ENCODE measurements around the gene PAGR1. TPM values are rescaled to one million over a fixed set of nuclear protein-coding genes. Genes with fewer than 3 reads are reported as not detected.

The PAGR1 gene
- total RNA-seq, 1 donor from 2014 or later, result 53.9 TPM

DNA sequence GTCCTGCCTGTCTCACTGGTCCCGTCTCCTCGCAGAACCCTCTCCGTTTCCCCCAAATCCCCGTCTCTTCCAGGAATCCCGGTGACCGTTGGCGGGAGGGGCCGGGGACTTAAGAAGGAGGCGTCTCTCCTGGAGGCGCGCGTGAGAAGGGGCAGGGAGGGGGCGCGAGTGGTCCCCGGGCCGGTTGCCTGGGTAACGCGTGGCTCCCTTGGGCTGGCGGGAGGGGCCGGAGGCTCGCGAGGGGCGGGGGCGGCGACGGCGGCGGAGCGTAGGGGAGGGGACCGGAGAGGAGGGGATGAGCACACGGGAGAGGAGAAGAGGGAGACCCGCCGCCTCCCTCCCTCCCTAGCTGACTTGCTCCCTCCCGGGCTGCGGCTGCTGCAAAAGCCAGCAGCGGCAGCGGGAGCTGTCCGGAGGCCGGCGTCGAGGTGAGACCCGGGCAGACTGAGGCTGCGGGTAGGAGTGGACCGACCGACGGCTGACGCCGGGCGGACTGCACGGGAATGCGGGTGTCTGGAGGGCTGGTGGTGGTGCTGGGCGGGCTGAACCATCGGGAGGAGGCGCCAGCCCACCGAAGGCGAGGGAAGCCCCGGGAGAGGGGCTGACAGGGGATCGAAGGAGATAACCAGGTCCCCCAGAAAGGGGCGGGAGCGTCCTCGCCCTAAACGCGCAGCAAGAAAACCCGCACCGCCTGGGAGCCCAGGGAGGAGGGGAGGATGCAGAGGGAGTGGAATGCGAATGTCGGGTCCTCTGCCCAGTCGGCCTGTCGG, 3.9 kb upstream of the PAGR1 start, which contains the start of gene PRRT2:
PRRT2 (plus strand) TSS at position 298 of the 770 bp plus-strand sequence. CDS start 862 bp downstream, outside the sequence.
- Histone ChIP-seq H3K27me3 (ENCODE audit: control insufficient read depth, insufficient read depth, low read length) (no peaks in the 10 kb centered on the region), H3K36me3 (ENCODE audit: control insufficient read depth, insufficient read depth, low read length) (peaks cover 5% of the 10 kb centered on the region), H3K4me3 (ENCODE audit: low read depth, low read length) (peak within 1 kb of the TSS; percentile 33)
- TF ChIP-seq, protein P1, sequence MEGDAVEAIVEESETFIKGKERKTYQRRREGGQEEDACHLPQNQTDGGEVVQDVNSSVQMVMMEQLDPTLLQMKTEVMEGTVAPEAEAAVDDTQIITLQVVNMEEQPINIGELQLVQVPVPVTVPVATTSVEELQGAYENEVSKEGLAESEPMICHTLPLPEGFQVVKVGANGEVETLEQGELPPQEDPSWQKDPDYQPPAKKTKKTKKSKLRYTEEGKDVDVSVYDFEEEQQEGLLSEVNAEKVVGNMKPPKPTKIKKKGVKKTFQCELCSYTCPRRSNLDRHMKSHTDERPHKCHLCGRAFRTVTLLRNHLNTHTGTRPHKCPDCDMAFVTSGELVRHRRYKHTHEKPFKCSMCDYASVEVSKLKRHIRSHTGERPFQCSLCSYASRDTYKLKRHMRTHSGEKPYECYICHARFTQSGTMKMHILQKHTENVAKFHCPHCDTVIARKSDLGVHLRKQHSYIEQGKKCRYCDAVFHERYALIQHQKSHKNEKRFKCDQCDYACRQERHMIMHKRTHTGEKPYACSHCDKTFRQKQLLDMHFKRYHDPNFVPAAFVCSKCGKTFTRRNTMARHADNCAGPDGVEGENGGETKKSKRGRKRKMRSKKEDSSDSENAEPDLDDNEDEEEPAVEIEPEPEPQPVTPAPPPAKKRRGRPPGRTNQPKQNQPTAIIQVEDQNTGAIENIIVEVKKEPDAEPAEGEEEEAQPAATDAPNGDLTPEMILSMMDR (IDR thresholded peaks at IDR 0.05; ENCODE audit: insufficient read depth, low read length, poor library complexity, severe bottlenecking), result no peak
- DNase-seq (ENCODE audit: low read depth), result no peak

DNA sequence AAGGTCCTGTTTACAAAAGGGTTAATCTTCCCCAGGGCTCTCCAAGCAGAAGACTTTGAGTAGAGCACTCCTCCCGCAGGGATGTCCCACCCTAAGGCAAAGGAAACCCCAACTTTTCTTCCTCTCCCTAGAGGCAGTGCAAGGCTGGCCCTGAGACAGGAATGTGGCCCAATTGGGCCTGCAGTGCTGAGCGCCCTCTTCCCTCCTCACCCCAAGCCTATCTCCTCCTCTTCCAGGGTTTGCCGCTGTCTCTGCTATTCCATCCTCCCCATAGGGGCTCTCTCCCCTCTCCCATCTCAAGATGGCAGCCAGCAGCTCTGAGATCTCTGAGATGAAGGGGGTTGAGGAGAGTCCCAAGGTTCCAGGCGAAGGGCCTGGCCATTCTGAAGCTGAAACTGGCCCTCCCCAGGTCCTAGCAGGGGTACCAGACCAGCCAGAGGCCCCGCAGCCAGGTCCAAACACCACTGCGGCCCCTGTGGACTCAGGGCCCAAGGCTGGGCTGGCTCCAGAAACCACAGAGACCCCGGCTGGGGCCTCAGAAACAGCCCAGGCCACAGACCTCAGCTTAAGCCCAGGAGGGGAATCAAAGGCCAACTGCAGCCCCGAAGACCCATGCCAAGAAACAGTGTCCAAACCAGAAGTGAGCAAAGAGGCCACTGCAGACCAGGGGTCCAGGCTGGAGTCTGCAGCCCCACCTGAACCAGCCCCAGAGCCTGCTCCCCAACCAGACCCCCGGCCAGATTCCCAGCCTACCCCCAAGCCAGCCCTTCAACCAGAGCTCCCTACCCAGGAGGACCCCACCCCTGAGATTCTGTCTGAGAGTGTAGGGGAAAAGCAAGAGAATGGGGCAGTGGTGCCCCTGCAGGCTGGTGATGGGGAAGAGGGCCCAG, 3.0 kb upstream of the PAGR1 start:
- Histone ChIP-seq H3K4me3 (ENCODE audit: low read depth, low read length) (peak overlapping the region; percentile 33), H3K36me3 (ENCODE audit: control insufficient read depth, insufficient read depth, low read length) (peaks cover 5% of the 10 kb centered on the region), H3K27me3 (ENCODE audit: control insufficient read depth, insufficient read depth, low read length) (no peaks in the 10 kb centered on the region)
- no peak for DNase-seq (ENCODE audit: low read depth)
- TF ChIP-seq, protein P1 (IDR thresholded peaks at IDR 0.05; ENCODE audit: insufficient read depth, low read length, poor library complexity, severe bottlenecking), result no peak

DNA sequence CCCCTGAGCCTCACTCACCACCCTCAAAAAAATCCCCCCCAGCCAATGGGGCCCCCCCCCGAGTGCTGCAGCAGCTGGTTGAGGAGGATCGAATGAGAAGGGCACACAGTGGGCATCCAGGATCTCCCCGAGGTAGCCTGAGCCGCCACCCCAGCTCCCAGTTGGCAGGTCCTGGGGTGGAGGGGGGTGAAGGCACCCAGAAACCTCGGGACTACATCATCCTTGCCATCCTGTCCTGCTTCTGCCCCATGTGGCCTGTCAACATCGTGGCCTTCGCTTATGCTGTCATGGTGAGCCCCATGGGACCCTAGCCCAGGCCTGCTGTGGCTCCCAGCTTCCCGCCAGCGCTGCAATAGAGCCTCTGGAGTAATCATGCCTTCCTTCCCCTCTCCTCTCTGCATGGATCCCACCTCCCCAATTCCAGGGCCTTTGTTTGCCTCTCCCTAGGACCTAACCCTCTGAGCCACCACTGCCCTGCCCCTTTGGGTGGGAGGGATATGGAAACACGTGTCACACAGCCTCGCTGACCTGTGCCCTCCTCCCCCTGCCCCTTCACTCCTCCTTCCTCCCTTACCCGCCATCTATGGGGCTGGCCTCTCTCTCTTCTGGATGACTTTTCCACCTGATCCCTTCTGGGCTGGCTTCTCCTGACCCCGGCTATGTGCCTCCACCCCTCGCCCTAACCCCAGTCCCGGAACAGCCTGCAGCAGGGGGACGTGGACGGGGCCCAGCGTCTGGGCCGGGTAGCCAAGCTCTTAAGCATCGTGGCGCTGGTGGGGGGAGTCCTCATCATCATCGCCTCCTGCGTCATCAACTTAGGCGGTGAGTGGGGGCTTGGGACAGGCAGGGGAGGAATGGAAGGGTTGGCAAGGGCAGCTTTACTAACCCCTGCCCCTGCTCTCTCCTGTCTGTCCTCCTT, 2.0 kb upstream of the PAGR1 start:
- H3K36me3 ChIP-seq (ENCODE audit: control insufficient read depth, insufficient read depth, low read length), result peaks cover 1% of the 10 kb centered on the region
- no peak overlapping the region for H3K4me3 ChIP-seq (ENCODE audit: low read depth, low read length)
- no peaks in the 10 kb centered on the region for H3K27me3 ChIP-seq (ENCODE audit: control insufficient read depth, insufficient read depth, low read length)
- DNase-seq (ENCODE audit: low read depth), result no peak
- TF ChIP-seq, protein P1 (IDR thresholded peaks at IDR 0.05; ENCODE audit: insufficient read depth, low read length, poor library complexity, severe bottlenecking), result no peak

DNA sequence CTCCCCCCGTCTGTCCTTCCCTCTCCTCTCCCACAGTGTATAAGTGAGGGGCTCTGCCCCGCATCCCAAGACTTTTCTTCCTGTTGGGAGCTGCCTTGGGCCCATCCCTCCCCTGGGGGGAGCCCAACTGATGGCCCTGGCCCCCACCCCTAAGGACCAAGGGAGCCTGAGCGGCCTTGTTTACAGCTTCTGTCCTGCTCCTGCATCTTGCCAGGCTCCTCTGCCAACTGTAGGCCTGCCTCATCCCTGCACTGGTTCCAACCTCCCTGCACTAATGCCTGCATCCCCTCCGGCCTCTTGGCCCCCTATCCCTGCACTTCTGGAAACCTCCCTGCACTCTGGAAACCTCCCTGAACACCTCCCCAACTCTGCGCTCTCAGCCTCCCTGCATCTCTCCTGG, 1.4 kb upstream of the PAGR1 start:
- Histone ChIP-seq H3K27me3 (ENCODE audit: control insufficient read depth, insufficient read depth, low read length) (no peaks in the 10 kb centered on the region), H3K36me3 (ENCODE audit: control insufficient read depth, insufficient read depth, low read length) (no peaks in the 10 kb centered on the region), H3K4me3 (ENCODE audit: low read depth, low read length) (no peak overlapping the region)
- no peak for DNase-seq (ENCODE audit: low read depth)
- TF ChIP-seq, protein P1 (IDR thresholded peaks at IDR 0.05; ENCODE audit: insufficient read depth, low read length, poor library complexity, severe bottlenecking), result no peak

DNA sequence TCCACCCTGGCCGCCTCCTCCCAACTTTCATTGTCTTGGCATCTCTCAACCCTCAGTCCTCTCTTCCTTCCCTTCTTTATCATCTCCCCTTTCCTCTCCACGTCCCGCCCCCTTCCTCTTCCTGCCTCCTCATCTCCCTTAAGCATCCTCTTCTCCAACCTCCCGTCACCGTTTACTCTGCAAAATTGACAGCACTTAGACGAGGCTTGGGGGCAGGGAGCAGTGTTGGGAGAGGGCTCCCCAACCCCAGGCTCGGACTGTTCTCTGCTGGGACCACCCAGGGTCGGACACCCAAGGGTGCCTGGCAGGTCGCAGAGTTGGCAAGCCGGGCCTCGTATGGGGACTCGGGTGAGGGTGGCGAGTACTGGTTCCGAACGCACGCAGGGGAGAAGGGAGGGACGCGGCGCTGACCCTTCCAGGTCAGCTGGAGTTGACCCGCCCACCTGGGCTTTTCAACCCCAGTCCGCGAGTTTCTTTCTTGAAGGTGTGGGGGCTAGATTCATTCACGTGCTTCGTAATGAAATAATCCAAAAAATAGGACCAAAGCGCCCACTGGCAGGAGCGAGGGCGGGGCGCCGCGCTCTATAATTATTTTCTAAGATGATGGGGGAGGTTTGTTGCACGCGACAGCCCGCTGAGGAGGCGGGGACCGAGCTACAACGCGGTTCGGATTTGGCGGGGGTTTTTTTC, 775 bp upstream of the PAGR1 start:
- Histone ChIP-seq H3K27me3 (ENCODE audit: control insufficient read depth, insufficient read depth, low read length) (no peaks in the 10 kb centered on the region), H3K4me3 (ENCODE audit: low read depth, low read length) (peak overlapping the region; percentile 75), H3K36me3 (ENCODE audit: control insufficient read depth, insufficient read depth, low read length) (no peaks in the 10 kb centered on the region)
- TF ChIP-seq, protein P1 (IDR thresholded peaks at IDR 0.05; ENCODE audit: insufficient read depth, low read length, poor library complexity, severe bottlenecking), result no peak
- no peak for DNase-seq (ENCODE audit: low read depth)

Measured in kidney epithelial cell (primary cell).